GM12864 (cell line): ENCODE measurements around the gene ZHX3.

Experiments
- DNase-seq: peaks from one replicate; pipeline ENCODE4 v3.0.0-alpha.2; 2011; ENCODE audit warnings: low read depth
- H3K4me3 ChIP-seq: 2 replicates; pipeline ENCODE4 v1.5.1; 2011; ENCODE audit warnings: mild to moderate bottlenecking, low read depth, low read length, control low read depth
- TF ChIP-seq, protein P1 (sequence below): IDR thresholded peaks from 2 replicates; pipeline ENCODE4 v1.5.1; 2011; ENCODE audit warnings: low read depth, mild to moderate bottlenecking, moderate library complexity, low read length, control low read depth, inconsistent platforms; ENCODE audit errors: missing control alignments

The ZHX3 gene

DNA sequence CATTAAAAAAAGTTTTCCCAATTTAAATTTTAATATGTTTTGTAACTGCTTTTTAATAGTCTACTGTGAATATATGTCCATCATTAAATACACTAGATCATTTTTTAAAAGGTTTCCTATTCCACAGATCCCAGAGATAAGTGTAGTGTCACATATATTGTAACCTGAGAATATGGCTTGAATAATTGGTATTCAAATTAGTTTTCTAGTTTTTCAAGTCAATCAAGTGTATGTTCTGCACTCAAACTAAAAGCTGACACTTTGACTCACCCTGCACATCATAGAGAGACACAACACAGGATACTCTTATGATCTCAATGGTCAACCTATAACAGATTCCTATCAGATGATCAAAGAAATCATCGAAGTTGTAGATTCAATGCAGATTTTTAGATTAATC, 49.1 kb downstream of the ZHX3 start:
- TF ChIP-seq, protein P1, sequence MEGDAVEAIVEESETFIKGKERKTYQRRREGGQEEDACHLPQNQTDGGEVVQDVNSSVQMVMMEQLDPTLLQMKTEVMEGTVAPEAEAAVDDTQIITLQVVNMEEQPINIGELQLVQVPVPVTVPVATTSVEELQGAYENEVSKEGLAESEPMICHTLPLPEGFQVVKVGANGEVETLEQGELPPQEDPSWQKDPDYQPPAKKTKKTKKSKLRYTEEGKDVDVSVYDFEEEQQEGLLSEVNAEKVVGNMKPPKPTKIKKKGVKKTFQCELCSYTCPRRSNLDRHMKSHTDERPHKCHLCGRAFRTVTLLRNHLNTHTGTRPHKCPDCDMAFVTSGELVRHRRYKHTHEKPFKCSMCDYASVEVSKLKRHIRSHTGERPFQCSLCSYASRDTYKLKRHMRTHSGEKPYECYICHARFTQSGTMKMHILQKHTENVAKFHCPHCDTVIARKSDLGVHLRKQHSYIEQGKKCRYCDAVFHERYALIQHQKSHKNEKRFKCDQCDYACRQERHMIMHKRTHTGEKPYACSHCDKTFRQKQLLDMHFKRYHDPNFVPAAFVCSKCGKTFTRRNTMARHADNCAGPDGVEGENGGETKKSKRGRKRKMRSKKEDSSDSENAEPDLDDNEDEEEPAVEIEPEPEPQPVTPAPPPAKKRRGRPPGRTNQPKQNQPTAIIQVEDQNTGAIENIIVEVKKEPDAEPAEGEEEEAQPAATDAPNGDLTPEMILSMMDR = no peak
- H3K4me3 ChIP-seq = no peak overlapping the region
- no peak for DNase-seq

DNA sequence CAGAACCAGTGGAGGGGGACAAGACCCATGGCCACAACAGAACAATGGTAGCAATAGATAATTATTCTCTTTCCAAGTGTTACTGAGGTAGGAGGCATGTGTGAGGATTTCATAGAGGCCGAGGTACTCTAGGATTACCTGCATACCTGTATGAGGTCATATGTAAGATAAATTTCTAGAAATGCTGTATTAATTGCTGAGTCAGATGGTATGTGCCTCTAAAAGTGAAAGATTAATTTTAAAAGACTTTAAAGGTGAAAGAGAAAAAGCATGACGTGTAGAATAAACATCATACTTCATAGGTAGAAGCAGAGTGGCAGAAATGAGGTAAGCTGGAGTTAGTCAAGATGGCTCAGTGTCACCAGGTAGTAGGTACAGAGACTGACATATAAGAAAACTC, 51.6 kb downstream of the ZHX3 start:
- DNase-seq = no peak
- no peak overlapping the region for H3K4me3 ChIP-seq
- TF ChIP-seq, protein P1 = no peak

DNA sequence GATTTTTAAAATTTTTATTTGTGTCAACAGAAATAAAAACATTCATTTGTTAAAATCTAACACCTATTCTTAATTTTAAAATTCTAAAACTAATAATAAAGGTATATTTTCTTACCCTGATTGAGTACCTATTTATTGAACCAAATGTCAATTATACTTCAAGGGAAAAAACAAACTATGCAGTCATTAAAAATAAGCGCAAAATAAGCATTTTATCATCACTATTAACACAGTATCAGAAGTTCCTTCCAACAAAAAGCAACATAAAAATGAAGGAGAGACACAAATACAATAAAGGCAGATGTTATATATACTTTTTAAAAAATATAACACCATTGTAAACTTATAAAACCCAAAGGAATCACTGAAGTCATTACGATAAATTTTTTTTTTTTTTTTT, 52.7 kb downstream of the ZHX3 start:
- DNase-seq = no peak
- TF ChIP-seq, protein P1 = no peak
- no peak overlapping the region for H3K4me3 ChIP-seq

DNA sequence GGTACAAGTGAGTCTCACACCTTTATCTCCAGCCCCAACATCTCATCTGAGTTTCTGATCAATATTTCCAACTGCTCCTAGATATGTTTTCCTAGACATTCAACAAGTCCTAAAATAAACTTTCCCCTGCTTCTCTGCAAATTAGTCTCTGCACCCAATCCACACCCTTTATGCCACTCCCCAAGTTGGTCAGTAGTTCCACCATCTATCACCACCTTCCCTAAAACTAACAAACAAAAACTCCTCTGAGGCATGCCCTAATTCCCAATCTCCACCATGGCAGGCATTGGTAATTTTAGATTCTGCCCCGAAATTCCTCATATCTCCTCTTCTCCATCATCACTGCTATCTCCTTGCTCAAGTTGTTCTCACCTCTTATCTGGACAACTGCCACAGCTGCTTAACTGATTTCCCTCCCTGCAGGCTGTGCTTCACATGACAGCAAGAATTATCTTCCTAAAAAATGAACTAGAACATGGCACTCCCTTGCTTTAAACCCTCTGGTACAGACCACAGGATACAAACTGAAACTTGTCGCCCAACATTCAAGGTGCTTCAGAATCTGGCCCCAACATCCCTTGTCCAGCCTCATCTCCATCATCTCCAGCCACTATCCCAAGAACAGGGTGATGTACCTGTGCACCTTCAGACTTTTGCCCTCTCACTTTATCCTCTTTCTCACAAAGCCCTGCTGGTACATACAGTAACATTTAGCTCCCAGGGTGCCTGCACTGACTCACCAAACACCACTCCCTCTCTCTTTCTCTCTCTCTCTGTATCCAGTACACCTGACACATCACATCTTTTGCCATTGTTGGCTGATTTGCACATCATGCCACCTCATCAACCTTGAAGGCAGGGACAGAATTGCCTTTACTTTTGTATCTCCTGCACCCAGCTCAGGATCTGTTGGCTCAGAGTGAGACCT, 55.5 kb downstream of the ZHX3 start:
- TF ChIP-seq, protein P1 = no peak
- H3K4me3 ChIP-seq = no peak overlapping the region
- DNase-seq = no peak

DNA sequence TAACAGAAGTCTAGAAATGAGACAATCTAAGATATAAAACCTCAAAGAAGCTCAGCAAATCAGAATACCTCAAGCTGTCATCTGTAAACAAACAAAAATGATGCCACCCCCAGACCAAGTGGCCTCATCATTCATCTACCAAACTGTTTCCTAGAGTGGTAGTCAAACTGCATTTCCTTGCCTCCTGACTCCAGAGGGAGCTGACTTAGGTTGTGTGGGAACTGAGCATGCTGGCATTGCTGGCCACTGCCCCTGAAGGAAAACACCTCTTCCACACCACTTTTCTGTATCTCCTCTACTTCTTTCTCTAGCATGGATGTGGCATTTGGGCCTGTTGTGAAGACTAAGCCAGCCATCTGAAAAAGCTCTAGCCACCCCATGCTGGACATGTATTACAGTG, 56.3 kb downstream of the ZHX3 start:
- TF ChIP-seq, protein P1 = no peak
- no peak for DNase-seq
- no peak overlapping the region for H3K4me3 ChIP-seq

DNA sequence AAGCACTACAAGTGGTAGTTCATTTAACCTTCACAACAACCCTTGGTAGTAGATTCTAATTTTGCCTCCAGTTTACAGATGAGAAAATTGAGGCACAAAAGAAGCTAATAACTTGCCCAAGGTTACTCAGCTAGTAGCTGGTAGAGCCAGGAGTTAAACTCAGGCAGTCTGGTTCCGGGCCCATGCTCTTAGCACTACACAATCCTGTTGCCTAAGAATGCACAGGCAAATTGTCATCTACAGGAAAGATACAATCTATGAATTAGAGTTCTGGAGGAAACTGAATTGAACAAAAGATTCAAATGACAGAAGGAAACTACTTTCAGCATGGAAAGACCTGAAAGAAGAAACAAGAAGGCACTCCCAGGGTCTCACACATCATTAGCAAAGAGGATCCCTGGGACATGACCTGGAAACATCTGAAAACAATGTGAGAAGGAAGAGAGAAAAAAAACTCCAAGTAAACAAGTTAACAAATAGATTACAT, 56.8 kb downstream of the ZHX3 start:
- TF ChIP-seq, protein P1 = no peak
- DNase-seq = no peak
- H3K4me3 ChIP-seq = no peak overlapping the region

DNA sequence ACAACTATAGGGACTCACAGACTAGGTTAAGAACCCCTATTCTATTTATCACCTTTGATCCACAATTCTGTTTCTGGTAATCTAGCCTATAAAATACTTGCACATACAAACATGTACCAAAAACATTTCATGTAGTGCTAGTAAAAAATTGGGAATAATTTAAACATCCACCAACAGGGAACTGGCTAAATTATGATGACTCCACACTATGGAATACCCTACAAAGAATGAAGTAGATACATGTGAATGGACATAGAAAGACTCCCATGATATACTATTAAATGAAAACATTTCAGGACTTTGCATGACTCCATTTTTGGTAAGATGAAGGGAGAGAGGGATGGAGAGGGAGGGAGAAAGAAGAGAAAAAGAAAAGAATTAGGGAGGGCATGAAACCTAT, 58.2 kb downstream of the ZHX3 start:
- DNase-seq = no peak
- H3K4me3 ChIP-seq = no peak overlapping the region
- TF ChIP-seq, protein P1 = no peak
